ENCODE measurements around the gene SWAP70. TPM values are rescaled to one million over a fixed set of nuclear protein-coding genes. Genes with fewer than 3 reads are reported as not detected.

Gene SWAP70
- total and polyA plus RNA-seq, 10 of the 15 experiments (the other 5 are each of a cell fraction or from before 2014, with no cell fraction given) = 20.6 to 62.4 (median 41.7) TPM

- in situ Hi-C loops (cut with MboI) = loop anchor here (10.0 kb wide), 1 partner anchor 689 kb away; the partner anchor contains the start of gene ADM
These were observed 47.7 kb upstream of the SWAP70 start for GRCh38 chr11:9616042-9616675.

More at GRCh38 chr11:9616042-9616675, 47.7 kb upstream of the SWAP70 start:
- no peak for FAIRE-seq
- DNase-seq (ENCODE audit: low read depth, low spot score) = no peak
- SMC1A ChIA-PET (ENCODE audit: uncharacterized antibody, unreplicated experiment) = interaction anchor here (0.9 to 2.0 kb wide), 2 partner anchors 17 to 65 kb away, joined by 3 to 4 read pairs; no protein-coding TSS in a partner anchor
- no TSS peak for BruUV-seq (replicated peaks)
- WGBS (ENCODE audit: insufficient coverage, insufficient replicate concordance, low lambda C conversion rate, missing lambda C conversion rate) = 2% methylated on average over 2 of the region's 2 CpGs
- no peaks in the 10 kb centered on the region for H3K79me2 ChIP-seq (ENCODE audit: control insufficient read depth, insufficient read depth, low read length)
- intact Hi-C loops (cut with micrococcal nuclease; ENCODE audit: unreplicated experiment) = loop anchor here (10.0 kb wide), 1 partner anchor 689 kb away; the partner anchor contains the start of gene ADM
- peaks cover 43% of the 10 kb centered on the region for H3K4me1 ChIP-seq (ENCODE audit: control insufficient read depth, insufficient read depth, low read length)
- no peak overlapping the region for H3K27ac ChIP-seq (ENCODE audit: control insufficient read depth, insufficient read depth)
- RAD21 ChIA-PET (ENCODE audit: unreplicated experiment) = interaction anchor here (1.0 to 1.9 kb wide), 2 partner anchors 13 to 132 kb away, joined by 3 to 7 read pairs; no protein-coding TSS in a partner anchor
- POLR2A ChIA-PET = no interaction called here
- TF ChIP-seq ELK1 (IDR thresholded peaks at IDR 0.05; ENCODE audit: low read depth, low read length) (no peak), CHD1 (IDR thresholded peaks at IDR 0.05; ENCODE audit: low read depth, low read length) (no peak), RUNX3 (IDR thresholded peaks at IDR 0.05; ENCODE audit: low read length) (peak; percentile 32), CREB1 (IDR thresholded peaks at IDR 0.05; ENCODE audit: low read depth) (0 out of 2 replicates have a peak, but pooled peaks have one; percentile 35)
- no peaks in the 10 kb centered on the region for H3K36me3 ChIP-seq (ENCODE audit: control insufficient read depth in 2 of 2, insufficient read depth in 2 of 2, low read length in 1 of 2)
- H3K4me3 ChIP-seq = no peak overlapping the region
- ATAC-seq = no peak
- no peaks in the 10 kb centered on the region for H4K20me1 ChIP-seq (ENCODE audit: control insufficient read depth, insufficient read depth)
- CTCF ChIA-PET = interaction anchor here (1.9 to 2.3 kb wide), 2 partner anchors 13 to 131 kb away, joined by 8 to 20 read pairs; no protein-coding TSS in a partner anchor
- no peak overlapping the region for H3K9ac ChIP-seq (ENCODE audit: control insufficient read depth, insufficient read depth, low read length)
- no peak overlapping the region for H2AFZ ChIP-seq (ENCODE audit: control insufficient read depth, low read depth, low read length)
- no peaks in the 10 kb centered on the region for H3K27me3 ChIP-seq (replicated peaks in 1 of 2; ENCODE audit: control insufficient read depth in 2 of 2, insufficient read depth in 2 of 2, low read length in 1 of 2)
- H3K4me2 ChIP-seq (ENCODE audit: control insufficient read depth, insufficient read depth) = no peak overlapping the region
- no peaks in the 10 kb centered on the region; the same call in 2 of the 3 replicates for H3K9me3 ChIP-seq (replicated peaks; ENCODE audit: control insufficient read depth, insufficient read depth, low read length)

All from GM12878 (cell line).